ENCODE data around the gene CFAP58.

CFAP58 gene, protein sequence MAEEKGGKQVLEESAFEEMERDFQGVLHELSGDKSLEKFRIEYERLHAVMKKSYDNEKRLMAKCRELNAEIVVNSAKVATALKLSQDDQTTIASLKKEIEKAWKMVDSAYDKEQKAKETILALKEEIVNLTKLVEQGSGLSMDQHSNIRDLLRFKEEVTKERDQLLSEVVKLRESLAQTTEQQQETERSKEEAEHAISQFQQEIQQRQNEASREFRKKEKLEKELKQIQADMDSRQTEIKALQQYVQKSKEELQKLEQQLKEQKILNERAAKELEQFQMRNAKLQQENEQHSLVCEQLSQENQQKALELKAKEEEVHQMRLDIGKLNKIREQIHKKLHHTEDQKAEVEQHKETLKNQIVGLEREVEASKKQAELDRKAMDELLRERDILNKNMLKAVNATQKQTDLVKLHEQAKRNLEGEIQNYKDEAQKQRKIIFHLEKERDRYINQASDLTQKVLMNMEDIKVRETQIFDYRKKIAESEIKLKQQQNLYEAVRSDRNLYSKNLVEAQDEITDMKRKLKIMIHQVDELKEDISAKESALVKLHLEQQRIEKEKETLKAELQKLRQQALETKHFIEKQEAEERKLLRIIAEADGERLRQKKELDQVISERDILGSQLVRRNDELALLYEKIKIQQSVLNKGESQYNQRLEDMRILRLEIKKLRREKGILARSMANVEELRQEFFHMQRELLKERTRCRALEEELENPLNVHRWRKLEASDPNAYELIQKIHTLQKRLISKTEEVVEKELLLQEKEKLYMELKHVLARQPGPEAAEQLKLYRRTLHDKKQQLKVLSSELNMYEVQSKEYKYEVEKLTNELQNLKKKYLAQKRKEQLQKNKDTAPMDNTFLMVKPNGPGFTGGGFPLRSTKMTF

DNA sequence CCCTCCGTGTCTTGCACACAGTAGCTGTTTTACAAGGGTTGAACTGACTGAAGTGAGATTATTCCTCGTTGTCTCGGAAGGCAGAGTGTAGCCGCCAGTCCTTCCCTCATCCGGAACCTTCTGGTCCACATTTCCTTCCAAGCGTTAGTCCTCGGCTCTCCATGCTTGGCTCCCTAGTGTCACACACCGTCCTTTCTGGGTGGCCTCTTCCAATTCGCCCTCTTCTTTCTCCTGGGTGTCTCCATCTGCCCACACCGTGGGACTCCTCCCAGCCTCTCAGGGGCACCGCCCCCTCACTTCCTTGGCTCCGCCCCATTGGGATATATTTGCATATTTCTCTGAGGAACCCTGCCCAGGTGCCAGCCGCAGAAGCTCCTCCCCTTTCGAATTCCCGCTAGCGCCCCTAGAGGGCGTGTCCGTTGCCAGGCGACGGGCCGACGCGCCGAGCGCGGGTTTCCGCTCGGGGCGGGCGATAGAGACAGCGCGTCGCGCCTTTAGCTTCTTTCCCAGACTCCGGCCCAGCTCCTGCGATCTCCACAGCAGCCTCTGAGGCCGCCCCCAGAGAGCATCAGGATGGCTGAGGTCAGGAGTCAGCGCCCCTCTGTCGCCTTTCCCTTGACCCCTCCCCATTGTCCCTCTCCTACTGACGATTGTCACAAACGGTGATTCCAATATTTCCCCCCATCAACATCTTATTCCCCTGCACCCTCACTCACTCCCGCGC lies at the start of gene CFAP58:
CFAP58 (plus strand) TSS at position 509 of the 724 bp plus-strand sequence; CDS start at position 574, 65 bp downstream.
- peak; percentile 95 for DNase-seq

DNA sequence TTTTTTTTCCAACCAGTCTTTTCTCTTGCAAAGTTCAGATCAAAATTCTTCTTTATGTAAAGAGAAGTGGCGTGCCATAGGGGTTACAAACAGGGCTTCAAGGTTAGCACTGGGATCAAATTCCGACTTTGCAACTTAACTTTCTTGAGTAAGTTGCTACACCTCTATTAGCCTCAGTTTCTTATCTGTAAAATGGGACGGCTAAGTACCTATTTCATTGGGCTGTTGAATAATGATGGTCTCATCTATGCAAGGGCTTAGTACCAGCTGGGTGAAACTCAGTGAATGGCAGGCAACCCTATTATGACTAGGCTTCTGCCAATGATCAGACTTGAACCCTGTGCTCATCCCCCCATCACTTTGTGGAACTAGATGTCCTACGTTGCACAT lies 49.3 kb upstream of the CFAP58 start:
- DNase-seq: no peak

DNA sequence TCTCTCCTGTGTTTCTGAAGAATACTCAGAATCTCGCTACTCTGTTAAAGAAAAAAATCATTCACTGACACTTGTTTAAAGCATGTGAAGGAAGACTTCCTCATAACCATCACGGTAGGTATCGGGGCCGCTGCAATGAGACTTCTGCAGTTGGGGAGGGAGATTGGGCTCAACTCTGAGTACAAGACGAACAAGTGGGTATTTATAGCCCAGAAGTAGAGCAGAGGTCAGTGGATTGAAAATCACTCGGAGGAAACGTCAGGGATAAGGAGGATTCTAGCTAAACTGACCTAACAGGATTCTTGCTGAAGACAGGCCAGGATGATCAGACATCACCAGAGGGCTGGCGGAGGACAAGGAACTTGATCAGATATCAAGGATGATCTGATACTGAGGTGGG lies 48.7 kb upstream of the CFAP58 start:
- DNase-seq: no peak

DNA sequence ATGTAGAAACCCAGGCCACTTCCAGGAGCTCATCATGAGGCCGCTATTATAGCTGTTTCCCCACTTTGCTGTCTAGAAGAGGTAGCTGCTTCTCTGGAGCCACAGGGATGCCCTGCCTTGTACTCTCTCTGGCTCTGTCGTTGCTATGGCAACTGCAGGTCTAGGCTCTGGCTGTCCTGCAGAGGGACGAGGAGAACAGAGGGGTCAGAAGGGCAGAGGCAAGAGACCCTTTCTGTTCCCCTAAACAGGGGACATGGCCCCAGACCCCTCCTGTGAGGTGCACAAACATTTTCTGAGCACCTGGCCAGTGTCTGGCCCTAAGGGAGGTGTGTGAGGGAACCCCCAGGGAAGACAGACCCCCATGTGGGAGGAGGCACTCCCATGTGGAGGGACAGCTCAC lies 46.7 kb upstream of the CFAP58 start:
- peak; percentile 14 for DNase-seq

DNA sequence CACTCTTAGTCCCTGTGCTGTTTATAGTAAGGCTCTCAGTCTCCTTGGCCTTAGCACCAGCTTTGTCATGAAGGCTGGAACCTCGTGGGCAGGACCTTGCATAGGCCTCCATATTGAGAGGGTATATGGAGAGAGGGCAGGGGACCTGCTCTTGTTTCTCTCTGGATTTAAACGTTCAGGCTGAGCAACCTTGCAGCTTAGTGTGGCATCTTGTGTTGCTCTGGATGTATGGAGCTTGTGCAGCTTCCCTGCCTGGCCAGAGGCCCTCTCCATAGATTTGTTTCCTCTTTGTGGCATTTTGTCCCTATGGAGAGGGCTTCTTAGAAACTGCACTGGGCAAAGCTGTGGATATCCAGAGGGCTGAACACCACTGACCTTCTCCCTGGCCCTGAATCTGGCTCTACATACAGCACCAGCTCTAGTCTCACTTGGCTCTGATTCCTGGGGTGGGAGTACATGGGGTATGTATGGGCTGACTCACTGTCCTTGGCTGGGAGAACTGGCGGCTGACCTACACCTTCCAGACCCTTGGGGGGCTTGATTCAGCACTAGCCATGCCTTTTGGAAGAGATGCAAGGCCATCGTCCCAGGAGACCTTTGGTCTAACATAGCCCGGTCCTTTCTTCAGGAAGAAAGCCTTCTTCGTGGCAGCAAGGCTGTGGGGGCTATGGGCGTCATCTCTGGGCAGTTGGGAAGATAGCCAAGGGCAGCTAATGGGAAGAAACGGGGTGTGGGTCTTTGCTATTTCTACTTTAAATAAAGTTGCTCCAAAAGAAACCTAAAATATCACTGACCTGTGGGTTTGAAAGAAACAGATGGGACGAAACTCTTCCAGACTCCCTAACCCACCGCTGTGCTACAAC lies 45.8 kb upstream of the CFAP58 start:
- DNase-seq: no peak

DNA sequence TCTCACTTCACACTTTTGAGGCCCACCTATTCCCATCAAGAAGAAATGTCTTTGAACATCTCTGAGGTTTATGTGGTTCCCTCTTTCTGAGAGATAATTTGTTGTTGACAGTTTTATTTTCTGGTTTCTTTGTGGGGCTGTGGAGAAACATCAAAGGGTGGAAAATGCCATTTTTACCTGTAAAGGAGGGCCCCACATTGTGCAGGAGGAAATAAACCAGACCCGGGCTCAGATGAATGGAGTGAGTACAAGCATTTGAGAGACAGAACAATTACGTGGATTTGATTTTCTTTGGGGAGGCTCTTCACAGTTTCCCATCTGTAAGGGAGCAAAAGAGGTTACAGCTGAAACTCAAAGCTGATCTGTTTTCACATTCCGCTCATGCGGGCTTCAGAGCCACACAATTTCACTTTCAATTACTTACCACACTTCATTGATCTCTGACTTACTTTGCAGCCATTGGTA lies 45.2 kb upstream of the CFAP58 start:
- DNase-seq: no peak

DNA sequence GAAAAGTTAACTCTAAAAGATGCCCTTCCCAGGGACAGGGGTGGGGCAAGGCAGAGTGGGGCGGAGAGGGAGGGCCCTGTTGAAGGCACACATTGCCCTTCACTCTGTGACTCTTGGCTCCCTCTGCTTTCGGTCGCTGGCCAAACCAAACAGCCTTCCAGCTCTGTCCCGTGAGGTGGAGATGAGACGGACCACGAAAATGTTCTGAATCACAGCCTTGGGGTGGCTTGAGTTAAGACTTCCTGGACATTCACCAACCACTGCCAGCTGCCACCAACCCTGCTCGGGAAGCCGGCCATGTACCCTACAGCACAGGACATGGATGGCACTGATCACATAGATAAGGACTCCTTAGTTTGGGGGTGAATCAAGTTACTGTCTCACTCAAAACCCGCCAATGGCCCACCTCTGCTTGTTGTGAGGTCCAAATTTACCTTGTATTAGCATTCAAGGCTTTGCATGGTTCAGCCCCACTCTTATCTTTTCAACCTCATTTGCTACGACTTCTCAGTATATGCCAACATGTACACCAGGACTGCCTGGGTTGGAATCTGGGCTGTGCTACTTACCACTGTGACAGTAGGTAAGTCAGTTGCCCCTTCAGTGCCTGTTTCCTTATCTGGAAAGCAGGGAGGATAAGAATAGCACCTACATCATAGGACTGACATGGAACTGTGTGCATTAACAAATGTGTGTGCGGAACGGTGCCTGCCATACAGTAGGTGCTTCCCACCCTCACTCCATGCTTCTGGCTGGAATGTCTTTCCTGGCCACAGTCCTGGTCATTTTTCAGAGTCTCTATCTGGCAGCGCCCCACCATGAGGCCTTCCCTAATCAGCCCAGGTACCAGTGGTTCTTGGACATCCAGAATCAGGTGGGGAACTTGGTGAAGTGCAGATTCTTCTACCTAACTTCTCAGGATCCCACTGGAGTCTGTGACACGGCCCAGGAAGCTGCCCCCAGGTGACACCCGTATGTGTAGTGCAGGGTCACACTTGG lies 43.4 kb upstream of the CFAP58 start:
- DNase-seq: no peak

DNA sequence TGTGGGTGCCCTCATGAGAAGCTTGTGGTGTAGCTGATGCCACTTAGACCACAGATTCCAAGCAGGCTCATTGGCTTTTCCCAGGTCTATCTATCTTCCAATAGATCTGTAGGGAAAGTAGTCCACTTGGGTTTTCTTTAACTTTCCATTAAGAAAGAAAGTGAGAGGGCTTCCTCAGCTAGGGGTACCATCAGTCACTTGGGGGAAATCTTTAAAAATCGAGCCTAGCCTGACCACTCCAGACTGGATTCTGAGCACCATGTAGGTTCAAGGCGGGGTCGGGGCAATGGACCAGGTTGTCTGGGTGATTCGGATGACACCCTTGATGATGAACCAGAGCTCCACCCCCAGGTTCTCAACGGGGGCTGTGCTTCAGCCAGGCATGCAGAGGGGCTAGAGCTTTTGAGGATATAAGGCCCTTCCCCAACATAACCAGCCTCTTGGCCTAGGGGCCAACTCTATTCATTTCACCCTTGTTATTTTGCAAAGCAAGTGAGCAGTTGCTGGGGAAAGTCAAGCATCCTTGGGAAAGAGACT lies 42.4 kb upstream of the CFAP58 start:
- no peak for DNase-seq

DNA sequence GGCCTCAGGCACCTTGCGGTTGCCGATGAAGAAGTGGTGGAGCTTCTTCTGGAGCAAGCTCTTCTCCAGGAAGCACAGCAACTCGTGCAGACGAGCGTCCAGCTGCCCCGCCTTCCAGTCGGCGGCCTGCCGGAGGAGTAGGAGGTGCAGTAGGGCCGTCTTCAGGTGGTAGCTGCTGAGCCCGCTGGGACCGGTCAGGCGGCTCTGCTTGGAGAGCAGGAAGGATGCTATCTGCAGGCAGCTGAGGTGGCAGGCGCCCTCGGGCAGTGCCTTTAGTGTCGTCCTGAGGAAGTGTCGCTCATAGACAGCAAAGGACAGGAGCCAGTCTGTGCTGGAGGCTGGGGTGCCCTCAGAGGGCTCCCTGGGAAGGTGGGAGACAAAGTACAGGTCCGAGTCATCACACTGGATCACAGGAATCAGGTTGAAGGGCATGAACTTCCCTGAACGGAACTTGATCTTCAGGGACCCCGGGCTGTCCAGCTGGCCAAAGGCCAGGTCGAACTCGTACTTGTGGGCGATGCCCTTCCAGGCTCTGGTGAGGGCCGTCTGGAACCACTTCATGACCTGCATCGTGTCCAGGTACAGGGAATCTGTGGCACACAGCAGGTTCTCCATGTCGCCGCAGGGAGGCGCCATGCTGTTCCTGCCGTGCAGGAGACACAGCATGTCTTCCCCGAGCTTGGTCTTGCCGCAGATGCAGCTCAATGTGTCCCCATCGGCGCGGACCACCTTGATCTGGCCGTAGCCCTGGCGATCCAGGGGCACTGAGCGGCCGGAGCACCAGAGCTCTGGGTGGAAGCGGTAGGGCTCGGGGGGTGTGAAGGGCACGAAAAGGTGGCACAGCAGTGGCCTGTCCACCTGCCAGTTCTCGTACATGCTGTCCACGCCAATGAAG lies 38.8 kb upstream of the CFAP58 start:
- no peak for DNase-seq

DNA sequence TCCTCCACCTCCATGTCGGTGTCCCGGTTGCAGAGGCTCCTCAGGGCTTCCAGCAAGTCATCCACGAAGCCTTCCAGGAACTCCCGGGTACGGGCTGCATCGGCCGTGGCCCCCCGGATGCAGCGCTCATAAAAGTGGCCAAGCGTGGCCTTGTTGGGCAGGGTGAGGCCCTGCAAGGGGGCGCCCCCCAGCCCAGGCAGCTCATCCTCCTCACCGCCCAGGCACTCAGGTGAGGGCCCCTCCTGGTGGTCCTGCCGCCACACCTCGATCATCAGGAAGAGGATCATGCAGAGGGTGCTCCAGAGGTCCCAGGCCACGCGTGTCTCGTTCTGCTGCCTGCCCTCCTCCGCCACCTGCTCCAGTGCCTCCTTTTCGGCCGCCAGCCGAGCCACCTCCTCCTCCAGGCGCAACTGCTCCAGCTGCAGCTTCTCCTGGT lies 38.1 kb upstream of the CFAP58 start:
- no peak for DNase-seq

DNA sequence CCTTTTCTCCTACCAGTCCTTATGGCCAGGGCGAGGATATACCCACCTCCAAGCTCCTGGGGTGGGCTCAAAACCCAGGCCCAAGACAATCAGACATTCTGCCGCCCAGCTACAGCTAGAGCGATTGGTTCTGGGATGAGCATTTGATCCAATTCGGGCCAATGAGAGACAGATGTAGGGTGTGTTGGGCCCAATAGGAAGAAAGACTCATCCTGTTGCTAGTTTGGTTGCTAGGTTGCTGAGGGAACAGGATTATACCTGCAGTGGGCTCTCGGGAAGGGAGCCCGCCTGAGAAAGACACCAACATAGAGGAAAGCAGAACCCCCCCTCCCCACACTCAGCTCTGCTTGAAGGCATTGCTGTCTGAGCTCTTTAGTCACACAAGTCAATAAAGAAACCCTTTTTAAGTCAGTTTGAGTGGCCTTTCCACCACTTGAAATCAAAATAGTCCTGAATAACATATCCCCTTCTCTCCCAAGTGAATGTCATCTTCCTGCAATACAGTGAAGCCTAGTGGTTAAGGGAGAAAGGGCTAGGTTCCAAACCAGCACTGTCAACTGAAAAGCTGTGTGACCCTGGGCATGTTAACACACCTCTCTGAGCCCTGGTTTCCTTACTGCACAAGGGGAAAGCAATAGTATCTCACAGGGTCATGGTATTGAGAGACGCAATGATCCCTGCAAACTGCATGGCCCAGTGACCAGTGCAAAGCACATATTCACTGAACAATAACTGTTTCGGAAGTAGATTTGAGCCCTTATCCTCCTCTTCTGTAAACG lies 37.1 kb upstream of the CFAP58 start:
- DNase-seq: peak; percentile 10

DNA sequence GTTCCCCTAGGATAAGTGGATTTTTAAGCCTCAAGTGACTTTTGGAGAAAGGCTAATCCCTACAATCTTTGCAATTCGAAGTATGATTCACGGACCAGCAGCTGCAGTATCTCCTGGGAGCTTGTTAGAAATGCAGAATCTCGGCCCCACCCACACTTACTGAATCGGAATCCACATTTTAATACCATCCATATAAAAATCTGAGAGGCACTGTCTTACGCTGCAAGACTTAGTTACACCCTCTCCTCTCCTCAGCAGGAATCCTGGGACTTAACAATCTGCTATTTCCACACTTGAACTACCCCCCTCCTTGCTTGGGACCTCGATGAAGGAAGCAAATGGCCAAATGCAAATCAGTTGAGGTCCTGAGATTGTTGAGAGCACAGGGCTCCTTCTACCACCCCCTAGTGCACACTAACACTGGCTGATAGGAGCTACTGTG lies 36.3 kb upstream of the CFAP58 start:
- no peak for DNase-seq

DNA sequence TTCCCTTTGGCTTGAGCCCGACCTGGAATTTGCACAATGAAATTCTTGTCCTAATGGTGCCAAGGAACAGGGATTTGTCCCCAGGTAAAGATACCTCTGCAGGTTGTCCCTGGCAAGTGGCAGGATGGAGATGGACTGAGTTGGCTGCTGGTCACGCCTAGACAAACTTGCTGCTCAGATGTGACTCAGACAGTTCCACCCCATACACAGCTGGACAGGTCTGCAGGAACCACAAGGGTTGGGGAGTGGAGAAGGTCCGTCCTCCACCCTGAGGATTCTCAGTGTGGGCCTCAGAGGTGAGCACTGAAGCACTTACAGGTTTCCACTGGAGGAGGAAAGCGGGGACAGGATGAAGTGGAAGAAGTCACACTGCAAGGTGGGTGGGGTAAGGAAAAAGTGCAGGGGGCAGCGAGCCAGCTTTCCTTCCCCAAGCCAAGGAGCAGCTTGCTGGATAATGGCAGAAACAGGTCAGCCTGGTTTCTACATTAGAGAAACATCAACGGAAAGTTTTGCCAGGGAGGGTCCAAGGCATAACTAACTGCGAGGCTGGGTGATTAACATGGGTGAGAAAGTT lies 35.8 kb upstream of the CFAP58 start:
- DNase-seq: no peak

DNA sequence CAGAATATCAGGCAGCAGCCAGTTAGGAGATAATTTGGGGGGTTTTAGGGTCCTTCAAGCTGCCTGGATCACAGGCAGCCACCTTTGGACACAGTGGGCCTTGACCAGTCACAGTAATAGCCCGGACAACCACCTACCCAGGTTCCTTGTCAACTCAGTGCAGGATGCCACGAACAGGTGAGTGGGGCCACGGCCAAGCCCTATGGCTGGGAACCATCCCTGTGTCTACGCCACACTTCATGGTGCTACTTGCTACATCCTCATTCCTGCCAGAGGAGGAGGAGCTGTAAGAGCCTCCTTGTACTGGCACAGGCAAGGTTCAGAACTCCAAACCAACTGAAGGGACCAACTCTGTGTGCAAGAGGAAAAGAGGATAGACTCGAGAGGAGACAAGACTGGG lies 35.3 kb upstream of the CFAP58 start:
- no peak for DNase-seq

DNA sequence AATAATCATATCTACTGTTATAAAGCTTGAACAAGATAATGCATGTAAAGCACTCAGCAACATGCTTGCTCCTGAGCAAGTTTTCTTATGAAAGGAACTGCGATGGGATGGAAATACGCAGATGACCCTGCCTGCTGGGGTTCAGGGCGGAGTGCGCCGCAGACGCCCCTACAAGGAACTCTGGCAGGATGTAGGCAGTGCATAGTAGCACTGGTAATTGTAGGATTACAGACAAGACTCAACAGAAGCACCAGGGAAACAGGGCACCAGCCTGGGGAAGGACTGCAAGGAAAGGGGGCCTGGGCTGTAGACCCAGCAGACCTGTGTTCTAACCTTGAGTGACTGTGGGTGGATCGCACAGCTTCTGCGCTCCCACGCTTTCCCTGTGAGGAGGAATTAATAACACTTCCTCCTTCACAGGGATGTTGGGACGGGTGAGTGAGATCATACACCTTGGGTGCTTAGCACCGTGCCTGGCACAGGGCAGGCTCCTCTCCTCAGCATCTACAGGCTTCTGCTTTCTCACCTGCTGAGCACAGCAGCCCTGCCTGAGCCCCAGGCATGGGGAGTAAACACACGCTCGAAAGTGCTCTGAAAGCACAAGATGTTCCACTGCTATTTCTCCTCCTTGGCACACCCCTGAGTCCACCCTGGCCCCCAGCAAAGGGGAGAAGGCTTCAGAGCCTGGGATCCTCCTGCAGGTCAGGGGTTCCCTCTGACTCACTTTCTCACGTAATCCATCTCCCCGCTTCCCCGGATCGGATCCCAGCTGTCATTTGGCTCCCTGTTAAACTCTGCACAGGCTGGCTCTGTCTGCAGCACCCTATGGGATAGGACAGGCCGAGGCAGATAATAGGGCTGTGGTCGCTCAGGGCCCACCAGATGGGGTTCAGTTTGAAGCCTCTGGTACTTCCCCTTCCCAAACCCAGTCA lies 34.6 kb upstream of the CFAP58 start:
- no peak for DNase-seq

DNA sequence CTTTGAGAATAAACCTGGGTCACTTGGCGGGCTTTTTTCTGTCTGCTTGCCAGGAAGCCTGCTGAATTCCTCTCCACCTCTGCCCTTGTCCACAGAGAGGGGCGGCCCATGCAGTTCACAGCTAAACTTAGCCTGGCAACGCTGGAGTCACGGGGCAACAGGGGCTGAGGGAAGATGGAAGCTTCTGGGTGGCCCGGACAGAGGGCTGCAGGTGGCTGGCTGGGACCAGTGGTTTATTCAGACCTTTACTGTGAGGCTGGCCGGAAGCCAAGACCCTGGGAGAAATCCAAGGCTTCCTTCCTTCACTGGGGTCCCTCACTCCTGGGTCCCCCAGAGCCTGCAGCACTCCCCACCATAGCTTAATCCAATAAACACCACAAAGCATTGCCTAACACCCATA lies 32.4 kb upstream of the CFAP58 start:
- DNase-seq: no peak
